Esophagus (tissue), 2 donors: ENCODE data around the gene CDK5RAP2. TPM values are rescaled to one million over a fixed set of nuclear protein-coding genes. Genes with fewer than 3 reads are reported as not detected.
"Not testable (repeated sequence)": the region's sequence is repeated elsewhere in the genome, so short reads cannot be mapped to it uniquely, and the experiment has no call there.

Source experiments
- H3K27ac ChIP-seq, 2 donors: one replicate each; pipeline ENCODE4 v1.5.1; 2013; ENCODE audit warnings: low read depth in 2 of 2, mild to moderate bottlenecking in 2 of 2, inconsistent platforms in 1 of 2, low read length in 1 of 2, moderate library complexity in 1 of 2
- H3K27me3 ChIP-seq, 2 donors: one replicate each; pipeline ENCODE4 v1.6.1; 2013; ENCODE audit warnings: low read length in 2 of 2, control low read depth in 1 of 2, mild to moderate bottlenecking in 1 of 2; ENCODE audit not compliant: insufficient read depth in 2 of 2, control insufficient read depth in 1 of 2
- H3K36me3 ChIP-seq, 2 donors: one replicate each; pipeline ENCODE4 v1.6.1; 2013; ENCODE audit warnings: low read length in 1 of 2; ENCODE audit not compliant: control insufficient read depth in 2 of 2, insufficient read depth in 2 of 2
- H3K4me1 ChIP-seq, 2 donors: one replicate each; pipeline ENCODE4 v1.6.1; 2013; ENCODE audit warnings: low read length in 1 of 2; ENCODE audit not compliant: control insufficient read depth in 2 of 2, insufficient read depth in 2 of 2
- H3K4me3 ChIP-seq, 2 donors: one replicate each; pipeline ENCODE4 v1.5.1; 2013; ENCODE audit warnings: low read length in 2 of 2, mild to moderate bottlenecking in 2 of 2, low read depth in 1 of 2, moderate library complexity in 1 of 2
- H3K9me3 ChIP-seq, 2 donors: one replicate each; pipeline ENCODE4 v1.6.1; 2013; ENCODE audit warnings: mild to moderate bottlenecking in 2 of 2, low read depth in 1 of 2, low read length in 1 of 2, moderate library complexity in 1 of 2; ENCODE audit not compliant: control insufficient read depth in 2 of 2, insufficient read depth in 1 of 2
- WGBS, 2 donors: extraction: QIAGEN DNeasy Blood & Tissue Kit; methylation state at CpG; one replicate each; pipeline ENCODE4 v1.1.7; 2013; 5-methylcytosine and 5-hydroxymethylcytosine counted together
- polyA plus RNA-seq, 2 donors: library from polyadenylated mRNA; stranded (reverse); fragments of 200-250 nt; gene quantifications; one replicate each; pipeline ENCODE4 v1.2.3, GENCODE V29; 2013
- donor health status: healthy with polysubstance abuse.
- donor health status: Bipolar disorder and iron deficiency.

Gene CDK5RAP2
- polyA plus RNA-seq, 2 donors, result 18.6 to 20.4 TPM

DNA sequence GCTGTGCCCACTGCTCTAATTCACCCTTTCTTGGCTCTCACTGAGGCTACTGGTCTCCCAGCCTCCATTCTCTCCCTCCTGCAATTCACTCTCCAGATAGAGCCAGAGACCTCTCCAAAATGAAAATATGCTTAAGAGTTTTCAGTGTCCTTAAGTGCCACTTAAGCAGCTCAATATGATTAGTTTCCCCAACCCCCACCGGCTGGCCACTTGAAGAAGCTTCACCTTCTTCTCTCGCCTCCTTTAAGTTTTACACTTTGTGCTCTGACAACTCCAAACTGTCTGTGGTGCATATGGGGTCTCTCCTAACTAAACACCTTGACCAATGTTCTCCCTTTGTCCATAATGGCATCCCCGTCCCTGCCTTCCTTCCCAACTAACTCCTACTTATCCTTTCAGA lies 53.4 kb downstream of the CDK5RAP2 start:
- WGBS, 2 donors, result 89 to 98% methylated on average over 3 of the region's 3 CpGs
- no peaks in the 10 kb centered on the region for H3K9me3 ChIP-seq
- H3K4me3 ChIP-seq, result no peak overlapping the region
- H3K4me1 ChIP-seq, result no peaks in the 10 kb centered on the region
- peaks cover 7 to 39% of the 10 kb centered on the region in 2 donors for H3K36me3 ChIP-seq
- no peak overlapping the region for H3K27ac ChIP-seq
- no peaks in the 10 kb centered on the region for H3K27me3 ChIP-seq

DNA sequence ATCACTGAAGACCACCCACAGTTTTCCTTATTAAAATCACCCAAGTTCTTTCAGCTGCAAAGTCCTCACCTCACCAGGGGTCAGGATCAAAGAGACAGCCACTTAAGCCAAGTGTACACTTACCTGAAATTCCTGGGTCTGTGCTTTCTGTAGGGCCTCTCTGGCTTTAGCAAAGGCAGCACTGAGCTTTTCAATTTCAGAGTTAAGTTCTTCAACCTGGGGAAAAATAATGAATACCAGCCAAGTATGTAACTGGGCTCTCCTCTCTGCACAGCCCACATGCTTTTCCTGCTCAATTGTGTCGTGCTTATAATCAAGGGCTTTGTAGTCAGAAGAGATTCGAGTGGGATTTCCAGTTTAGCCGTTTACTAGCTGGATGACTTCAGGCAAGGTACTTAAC lies 55.1 kb downstream of the CDK5RAP2 start:
- Histone ChIP-seq H3K4me1 (no peaks in the 10 kb centered on the region), H3K27ac (no peak overlapping the region), H3K9me3 (no peaks in the 10 kb centered on the region), H3K4me3 (no peak overlapping the region), H3K27me3 (no peaks in the 10 kb centered on the region), H3K36me3 (peaks cover 7 to 39% of the 10 kb centered on the region in 2 donors)
- WGBS, 2 donors, result 66 to 70% methylated on average over 3 of the region's 3 CpGs

DNA sequence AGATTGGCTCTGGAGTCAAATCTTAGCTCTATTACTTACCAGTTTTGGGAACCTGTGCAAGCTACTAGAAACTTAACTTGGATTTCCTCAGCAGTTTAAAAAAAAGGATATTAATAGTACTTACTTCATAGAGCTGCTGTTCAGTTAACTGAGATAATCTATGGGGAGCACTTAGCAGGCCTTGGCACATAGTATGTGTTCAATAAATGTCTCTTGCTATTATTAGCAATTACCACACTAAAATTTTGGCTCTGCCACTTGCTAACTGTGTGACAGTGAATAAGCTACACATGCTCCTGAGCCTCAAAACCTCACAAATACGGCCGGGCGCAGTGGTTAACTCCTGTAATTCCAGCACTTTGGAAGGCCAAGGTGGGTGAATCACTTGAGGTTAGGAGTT lies 55.9 kb downstream of the CDK5RAP2 start:
- Histone ChIP-seq H3K27me3 (no peaks in the 10 kb centered on the region), H3K27ac (no peak overlapping the region), H3K4me3 (no peak overlapping the region), H3K9me3 (no peaks in the 10 kb centered on the region), H3K36me3 (peaks cover 7 to 31% of the 10 kb centered on the region in 2 donors), H3K4me1 (no peaks in the 10 kb centered on the region)
- 91 to 96% methylated on average over 3 of the region's 3 CpGs for WGBS, 2 donors

DNA sequence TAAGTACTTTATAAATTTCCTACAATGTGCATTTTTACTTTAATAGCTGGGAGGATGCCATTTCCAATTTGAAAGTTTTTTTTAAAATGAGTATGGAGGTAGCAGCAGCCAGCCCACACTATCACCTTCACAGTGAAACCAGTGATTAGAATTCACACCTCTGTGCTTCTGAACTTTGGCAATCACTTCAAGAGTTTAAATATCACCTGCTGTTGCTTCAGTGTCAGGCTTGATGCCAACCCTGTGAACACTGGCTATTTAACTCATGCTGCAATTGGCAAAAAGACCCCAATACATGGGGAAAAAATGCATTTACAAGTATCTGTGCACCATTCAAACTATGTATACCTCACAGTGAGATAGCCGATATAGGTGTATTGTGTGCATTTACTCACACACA lies 57.4 kb downstream of the CDK5RAP2 start:
- WGBS, 2 donors, result 98 to 100% methylated on average over 1 of the region's 1 CpG
- H3K27ac ChIP-seq, result no peak overlapping the region
- H3K27me3 ChIP-seq, result no peaks in the 10 kb centered on the region
- H3K9me3 ChIP-seq, result no peaks in the 10 kb centered on the region
- H3K4me1 ChIP-seq, result no peaks in the 10 kb centered on the region
- no peak overlapping the region for H3K4me3 ChIP-seq
- peaks cover 7 to 25% of the 10 kb centered on the region in 2 donors for H3K36me3 ChIP-seq

DNA sequence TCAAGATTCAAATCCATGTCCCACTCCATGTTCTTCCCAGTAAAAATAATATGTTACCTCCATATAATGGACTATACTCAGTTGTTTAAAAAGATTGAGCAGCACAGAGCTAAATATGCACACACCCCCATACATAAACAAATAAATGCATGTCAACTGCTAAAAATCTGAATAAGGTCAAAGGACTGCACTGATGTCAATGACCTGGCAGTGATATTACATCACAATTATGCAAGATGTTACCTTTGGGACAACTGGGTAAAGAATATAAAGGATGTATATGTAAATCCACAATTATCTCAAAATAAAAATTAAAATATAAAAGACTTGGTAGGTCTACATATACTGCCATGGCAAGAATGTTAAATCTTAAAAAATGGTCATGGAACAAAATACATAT lies 57.9 kb downstream of the CDK5RAP2 start:
- Histone ChIP-seq H3K36me3 (peaks cover 7 to 24% of the 10 kb centered on the region in 2 donors), H3K27me3 (no peaks in the 10 kb centered on the region), H3K4me1 (no peaks in the 10 kb centered on the region), H3K9me3 (no peaks in the 10 kb centered on the region), H3K4me3 (no peak overlapping the region), H3K27ac (no peak overlapping the region)

DNA sequence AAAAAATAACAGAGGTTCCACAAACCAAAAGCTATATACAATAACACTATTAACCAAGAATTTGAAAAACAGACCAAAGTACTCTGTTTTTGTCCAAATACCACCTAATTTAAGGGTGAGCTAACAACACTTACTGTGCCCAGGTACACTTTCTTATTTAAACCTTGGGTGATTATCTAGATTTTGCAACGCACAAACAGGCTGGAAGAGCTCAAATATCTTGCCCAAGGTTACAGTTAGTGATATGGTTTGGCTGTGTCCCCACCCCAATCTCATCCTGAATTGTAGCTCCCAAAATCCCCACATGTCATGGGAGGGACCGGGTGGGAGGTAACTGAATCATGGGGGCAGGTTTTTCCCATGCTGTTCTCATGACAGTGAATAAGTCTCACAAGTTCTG lies 58.9 kb downstream of the CDK5RAP2 start:
- peaks cover 7 to 21% of the 10 kb centered on the region in 2 donors for H3K36me3 ChIP-seq
- no peaks in the 10 kb centered on the region for H3K27me3 ChIP-seq

DNA sequence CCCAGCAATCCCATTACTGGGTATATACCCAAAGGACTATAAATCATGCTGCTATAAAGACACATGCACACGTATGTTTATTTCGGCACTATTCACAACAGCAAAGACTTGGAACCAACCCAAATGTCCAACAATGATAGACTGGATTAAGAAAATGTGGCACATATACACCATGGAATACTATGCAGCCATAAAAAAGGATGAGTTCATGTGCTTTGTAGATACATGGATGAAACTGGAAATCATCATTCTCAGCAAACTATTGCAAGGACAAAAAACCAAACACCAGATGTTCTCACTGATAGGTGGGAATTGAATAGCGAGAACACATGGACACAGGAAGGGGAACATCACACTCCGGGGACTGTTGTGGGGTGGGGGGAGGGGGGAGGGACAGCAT lies 64.0 kb downstream of the CDK5RAP2 start:
- peaks cover 7 to 12% of the 10 kb centered on the region in 2 donors for H3K36me3 ChIP-seq
- H3K27ac ChIP-seq, H3K4me3 ChIP-seq, H3K27me3 ChIP-seq, H3K9me3 ChIP-seq, H3K4me1 ChIP-seq: not testable (repeated sequence)
- 95 to 97% methylated on average over 4 of the region's 4 CpGs for WGBS, 2 donors

More for the DNA sequence above, 58.9 kb downstream of the CDK5RAP2 start:
- WGBS, 2 donors, result 92 to 98% methylated on average over 2 of the region's 2 CpGs
- no peak overlapping the region for H3K4me3 ChIP-seq
- H3K4me1 ChIP-seq, result no peaks in the 10 kb centered on the region
- H3K27ac ChIP-seq, result no peak overlapping the region
- no peaks in the 10 kb centered on the region for H3K9me3 ChIP-seq

DNA sequence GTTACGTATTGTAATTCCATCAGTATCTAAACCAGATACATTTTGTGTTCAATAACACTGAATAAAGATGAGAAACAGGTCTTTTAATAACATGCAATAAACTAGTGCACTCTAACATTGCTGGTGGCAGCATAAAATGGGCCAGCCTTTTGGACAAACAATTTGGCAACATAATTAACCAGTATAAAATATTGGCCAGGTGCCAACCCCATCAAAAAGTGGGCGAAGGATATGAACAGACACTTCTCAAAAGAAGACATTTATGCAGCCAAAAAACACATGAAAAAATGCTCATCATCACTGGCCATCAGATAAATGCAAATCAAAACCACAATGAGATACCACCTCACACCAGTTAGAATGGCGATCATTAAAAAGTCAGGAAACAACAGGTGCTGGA lies 64.5 kb downstream of the CDK5RAP2 start:
- H3K9me3 ChIP-seq, H3K27ac ChIP-seq, H3K27me3 ChIP-seq, H3K4me3 ChIP-seq, H3K4me1 ChIP-seq: not testable (repeated sequence)
- peaks cover 7 to 12% of the 10 kb centered on the region in 2 donors for H3K36me3 ChIP-seq
- WGBS, 2 donors, result 95 to 99% methylated on average over 2 to 3 of the region's 3 CpGs

- Histone ChIP-seq H3K27ac (no peak overlapping the region), H3K4me1 (no peaks in the 10 kb centered on the region), H3K9me3 (no peaks in the 10 kb centered on the region), H3K27me3 (no peaks in the 10 kb centered on the region), H3K4me3 (no peak overlapping the region), H3K36me3 (peaks cover 7 to 12% of the 10 kb centered on the region in 2 donors)
- WGBS, 2 donors, result 92 to 97% methylated on average over 4 of the region's 4 CpGs
Observed at GRCh38 chr9:120514405-120514804, 65.6 kb downstream of the CDK5RAP2 start.

GRCh38 chr9:120513825-120514396 lies 66.1 kb downstream of the CDK5RAP2 start:
- H3K4me3 ChIP-seq, result no peak overlapping the region
- H3K4me1 ChIP-seq, result no peaks in the 10 kb centered on the region
- no peaks in the 10 kb centered on the region for H3K27me3 ChIP-seq
- no peak overlapping the region for H3K27ac ChIP-seq
- H3K9me3 ChIP-seq, result no peaks in the 10 kb centered on the region
- WGBS, 2 donors, result 91 to 92% methylated on average over 4 of the region's 4 CpGs
- H3K36me3 ChIP-seq, result peaks cover 7 to 12% of the 10 kb centered on the region in 2 donors
